A673 (cell line): ENCODE results near the gene KRTAP4-5.

Experiments
- EZH2 ChIP-seq: fragments of 200-600 bp; sonication (generic); IDR thresholded peaks from 2 replicates; pipeline ENCODE4 v1.6.1; 2017; ENCODE audit warnings: borderline replicate concordance, low read depth, mild to moderate bottlenecking, mixed read lengths, antibody characterized with exemption, low read length; ENCODE audit not compliant: poor library complexity, severe bottlenecking
- TF ChIP-seq, protein P1 (sequence below): fragments of 300-800, 200-600 bp; sonication (generic); conservative IDR thresholded peaks from 2 replicates; pipeline ENCODE4 v1.5.1; 2017; ENCODE audit warnings: low read depth, mild to moderate bottlenecking, antibody characterized with exemption, low read length, moderate library complexity, mixed read lengths

DNA sequence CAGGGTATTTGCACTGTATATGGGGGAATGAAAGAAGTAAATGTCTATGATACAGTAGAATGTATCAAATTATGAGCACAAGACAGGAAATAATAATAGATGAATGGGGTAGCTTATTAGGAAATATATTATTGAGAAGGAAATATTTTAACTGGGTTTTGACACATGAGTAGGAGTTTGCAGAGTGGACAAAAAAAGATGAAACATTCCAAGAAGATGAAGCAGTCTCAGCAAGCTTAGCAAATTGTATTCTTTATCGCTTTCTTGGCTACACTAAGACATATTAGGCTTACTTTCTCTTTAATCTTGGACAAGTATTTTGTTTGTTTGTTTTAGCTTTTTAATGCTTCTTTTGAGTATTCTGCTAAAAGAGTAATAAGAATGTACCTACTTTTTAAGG is 45.7 kb downstream of the KRTAP4-5 start:
- TF ChIP-seq, protein P1, sequence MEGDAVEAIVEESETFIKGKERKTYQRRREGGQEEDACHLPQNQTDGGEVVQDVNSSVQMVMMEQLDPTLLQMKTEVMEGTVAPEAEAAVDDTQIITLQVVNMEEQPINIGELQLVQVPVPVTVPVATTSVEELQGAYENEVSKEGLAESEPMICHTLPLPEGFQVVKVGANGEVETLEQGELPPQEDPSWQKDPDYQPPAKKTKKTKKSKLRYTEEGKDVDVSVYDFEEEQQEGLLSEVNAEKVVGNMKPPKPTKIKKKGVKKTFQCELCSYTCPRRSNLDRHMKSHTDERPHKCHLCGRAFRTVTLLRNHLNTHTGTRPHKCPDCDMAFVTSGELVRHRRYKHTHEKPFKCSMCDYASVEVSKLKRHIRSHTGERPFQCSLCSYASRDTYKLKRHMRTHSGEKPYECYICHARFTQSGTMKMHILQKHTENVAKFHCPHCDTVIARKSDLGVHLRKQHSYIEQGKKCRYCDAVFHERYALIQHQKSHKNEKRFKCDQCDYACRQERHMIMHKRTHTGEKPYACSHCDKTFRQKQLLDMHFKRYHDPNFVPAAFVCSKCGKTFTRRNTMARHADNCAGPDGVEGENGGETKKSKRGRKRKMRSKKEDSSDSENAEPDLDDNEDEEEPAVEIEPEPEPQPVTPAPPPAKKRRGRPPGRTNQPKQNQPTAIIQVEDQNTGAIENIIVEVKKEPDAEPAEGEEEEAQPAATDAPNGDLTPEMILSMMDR: no peak
- TF ChIP-seq EZH2: no peak
